Lower leg skin (tissue), 4 donors: Measurements from ENCODE around the gene FAM118B. TPM values are rescaled to one million over a fixed set of nuclear protein-coding genes. Genes with fewer than 3 reads are reported as not detected.

Source experiments
- DNase-seq, 2 donors: peaks; one replicate each; pipeline ENCODE4 v3.0.0-alpha.2; 2019; ENCODE audit warnings: low spot score in 2 of 2
- H3K4me3 ChIP-seq: fragments of 200-600 bp; sonication (generic); 2 replicates; pipeline ENCODE4 v1.5.1; 2017; ENCODE audit warnings: mild to moderate bottlenecking, low read depth; ENCODE audit not compliant: poor library complexity, severe bottlenecking
- POLR2A ChIP-seq, 2 donors: fragments of 450-650 bp; IDR thresholded peaks; one replicate each; pipeline ENCODE4 v1.6.1; 2016 to 2017; ENCODE audit warnings: antibody characterized with exemption in 2 of 2, mild to moderate bottlenecking in 1 of 2, moderate library complexity in 1 of 2
- WGBS, 2 donors: methylation state at CpG; one replicate each; pipeline ENCODE4 v1.1.5; 2018; 5-methylcytosine and 5-hydroxymethylcytosine counted together
- intact Hi-C: fragments of 100-400 bp; cut with DNase I; formaldehyde crosslinking; loops from one replicate; pipeline ENCODE4 v1.15.0; 2023; ENCODE audit warnings: low total_unique reads
- total RNA-seq, 4 donors: library from RNA; depleted of rRNA; stranded (reverse); fragments of >200 nt; gene quantifications; one replicate each; pipeline ENCODE4 v1.1.0, GENCODE V29; 2016
- TF ChIP-seq, protein P1 (sequence below), 3 donors: fragments of 450-650 bp; IDR thresholded peaks; one replicate each; pipeline ENCODE4 v1.5.1; 2016; ENCODE audit warnings: antibody characterized with exemption in 3 of 3, mild to moderate bottlenecking in 3 of 3, moderate library complexity in 2 of 3

The FAM118B gene
- total RNA-seq, 4 donors from 2014 or later: 7.3 to 18.9 (median 9.0) TPM

DNA sequence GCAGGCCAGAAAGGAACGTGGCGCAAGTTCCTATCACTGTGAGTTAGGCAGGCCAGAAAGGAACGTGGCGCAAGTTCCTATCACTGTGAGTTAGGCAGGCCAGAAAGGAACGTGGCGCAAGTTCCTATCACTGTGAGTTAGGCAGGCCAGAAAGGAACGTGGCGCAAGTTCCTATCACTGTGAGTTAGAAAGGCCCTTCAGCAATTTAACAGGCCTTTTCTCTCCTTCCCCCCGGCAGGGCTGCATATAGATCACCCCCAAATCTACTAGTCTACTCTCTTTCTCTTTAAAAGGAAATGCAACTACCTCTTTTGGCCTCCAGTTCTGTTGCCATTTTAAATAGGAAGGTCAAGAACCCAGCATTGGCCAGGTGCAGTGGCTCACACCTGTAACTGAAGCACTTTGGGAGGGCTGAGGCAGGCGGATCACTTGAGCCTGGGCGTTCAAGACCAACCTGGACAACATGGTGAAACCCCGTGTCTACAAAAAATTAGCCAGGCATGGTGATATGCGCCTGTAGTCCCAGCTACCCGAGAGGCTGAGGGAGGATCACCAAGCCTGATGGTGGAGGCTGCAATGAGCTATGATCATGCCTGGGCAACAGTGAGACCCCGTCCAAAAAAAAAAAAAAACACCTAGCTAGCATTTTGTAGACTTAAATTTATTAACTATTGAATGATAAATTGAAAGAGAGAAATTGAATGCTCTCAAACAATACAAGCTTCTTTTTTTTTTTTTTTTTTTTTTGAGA lies 14.9 kb downstream of the FAM118B start:
- WGBS, 2 donors: 93 to 98% methylated on average over 11 of the region's 15 CpGs
- no peak overlapping the region for H3K4me3 ChIP-seq
- TF ChIP-seq, protein P1, sequence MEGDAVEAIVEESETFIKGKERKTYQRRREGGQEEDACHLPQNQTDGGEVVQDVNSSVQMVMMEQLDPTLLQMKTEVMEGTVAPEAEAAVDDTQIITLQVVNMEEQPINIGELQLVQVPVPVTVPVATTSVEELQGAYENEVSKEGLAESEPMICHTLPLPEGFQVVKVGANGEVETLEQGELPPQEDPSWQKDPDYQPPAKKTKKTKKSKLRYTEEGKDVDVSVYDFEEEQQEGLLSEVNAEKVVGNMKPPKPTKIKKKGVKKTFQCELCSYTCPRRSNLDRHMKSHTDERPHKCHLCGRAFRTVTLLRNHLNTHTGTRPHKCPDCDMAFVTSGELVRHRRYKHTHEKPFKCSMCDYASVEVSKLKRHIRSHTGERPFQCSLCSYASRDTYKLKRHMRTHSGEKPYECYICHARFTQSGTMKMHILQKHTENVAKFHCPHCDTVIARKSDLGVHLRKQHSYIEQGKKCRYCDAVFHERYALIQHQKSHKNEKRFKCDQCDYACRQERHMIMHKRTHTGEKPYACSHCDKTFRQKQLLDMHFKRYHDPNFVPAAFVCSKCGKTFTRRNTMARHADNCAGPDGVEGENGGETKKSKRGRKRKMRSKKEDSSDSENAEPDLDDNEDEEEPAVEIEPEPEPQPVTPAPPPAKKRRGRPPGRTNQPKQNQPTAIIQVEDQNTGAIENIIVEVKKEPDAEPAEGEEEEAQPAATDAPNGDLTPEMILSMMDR (IDR thresholded peaks at IDR 0.05): no peak
- TF ChIP-seq POLR2A (IDR thresholded peaks at IDR 0.05): no peak
- DNase-seq: no peak
- intact Hi-C loops: no loop called here

DNA sequence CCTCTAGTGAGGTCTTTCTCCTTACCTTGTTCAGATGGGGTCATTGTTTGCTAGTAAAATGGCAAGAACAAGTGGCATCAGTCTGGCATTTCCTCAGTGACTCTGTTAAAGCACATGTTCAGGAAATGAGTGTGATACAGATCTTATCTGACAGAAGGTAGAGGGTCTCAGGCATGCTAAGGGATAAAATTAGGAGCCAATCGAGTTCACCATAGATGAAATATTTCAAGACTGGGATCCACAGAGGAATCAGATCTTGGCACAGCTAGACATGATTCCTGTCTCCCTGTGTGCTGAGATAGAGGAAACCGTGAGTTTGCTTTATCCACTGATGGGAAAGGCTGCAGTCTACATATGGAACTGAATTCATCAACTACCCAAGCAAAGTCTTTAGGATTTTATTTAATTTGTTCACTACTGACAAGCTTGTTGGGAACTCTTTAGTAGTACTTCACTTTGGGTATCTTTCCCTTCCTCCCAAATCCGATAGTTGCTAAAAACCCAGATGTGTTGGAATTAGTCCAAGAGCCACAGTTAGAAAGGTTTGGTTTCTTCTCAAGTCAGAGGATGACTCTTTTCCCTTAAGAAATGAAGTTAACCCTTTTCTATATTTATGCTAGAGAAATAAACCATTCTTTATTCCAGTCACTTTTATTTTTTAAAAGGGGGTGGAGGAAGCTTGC lies 18.4 kb downstream of the FAM118B start:
- no peak for TF ChIP-seq POLR2A (IDR thresholded peaks at IDR 0.05)
- TF ChIP-seq, protein P1 (IDR thresholded peaks at IDR 0.05): no peak
- 60 to 61% methylated on average over 3 of the region's 3 CpGs for whole genome bisulfite sequencing, 2 donors
- DNase-seq: no peak
- intact Hi-C loops: no loop called here
- H3K4me3 ChIP-seq: no peak overlapping the region

DNA sequence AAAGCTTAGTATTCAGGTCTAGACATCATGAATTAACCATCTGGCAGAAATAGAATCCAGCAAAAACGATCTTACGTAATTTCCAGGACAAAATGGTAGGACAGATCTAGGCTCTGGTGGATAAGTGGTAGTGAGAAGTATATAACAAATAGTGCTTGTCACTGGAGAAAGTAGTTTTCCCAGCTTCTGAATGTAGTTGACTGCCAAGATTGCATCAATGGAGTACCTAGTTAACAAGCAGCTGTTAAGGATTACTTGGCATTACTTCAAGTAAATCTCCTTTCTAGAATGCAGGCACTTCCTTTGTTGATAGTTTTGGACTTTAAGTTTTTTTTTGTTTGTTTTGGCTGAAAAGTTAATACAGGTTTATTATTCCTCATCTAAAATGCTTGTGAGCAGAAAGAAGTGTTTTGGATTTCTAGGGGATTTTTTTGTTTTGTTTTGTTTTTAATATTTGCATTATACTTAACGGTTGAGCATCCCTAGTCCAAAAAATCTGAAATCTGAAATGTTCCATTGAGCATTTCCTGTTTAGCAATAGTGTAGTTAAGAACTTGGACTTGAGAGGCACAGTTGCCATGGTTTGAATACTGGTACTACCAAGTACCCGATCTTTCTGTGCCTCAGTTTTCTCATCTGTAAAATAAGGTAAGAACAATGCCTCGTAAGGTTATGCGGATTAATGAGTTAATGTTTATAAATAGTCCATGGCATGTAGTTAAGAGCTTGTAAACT lies 20.3 kb downstream of the FAM118B start:
- no peak for TF ChIP-seq POLR2A (IDR thresholded peaks at IDR 0.05)
- TF ChIP-seq, protein P1 (IDR thresholded peaks at IDR 0.05): no peak
- intact Hi-C loops: no loop called here
- WGBS, 2 donors: 65 to 71% methylated on average over 6 of the region's 6 CpGs
- no peak overlapping the region for H3K4me3 ChIP-seq
- DNase-seq: no peak

DNA sequence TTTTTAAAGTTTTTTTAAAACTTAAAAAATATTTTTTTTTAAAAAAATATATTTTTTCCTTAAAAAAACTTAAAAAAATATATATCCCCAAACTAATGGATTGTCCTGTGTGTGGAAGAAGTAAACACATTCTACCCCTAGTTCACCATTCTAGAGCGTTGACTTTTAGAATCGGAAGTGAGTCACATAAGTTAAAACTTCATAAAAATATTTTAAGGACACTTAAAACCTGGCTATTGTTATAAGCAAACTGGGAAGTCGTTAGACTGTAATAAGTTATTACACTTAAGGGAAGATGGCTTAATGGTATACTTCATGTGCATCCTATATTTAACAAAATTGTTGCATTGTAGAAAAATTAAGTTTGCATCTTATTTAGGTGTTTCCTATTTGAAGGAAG lies 21.1 kb downstream of the FAM118B start:
- WGBS, 2 donors: 86 to 88% methylated on average over 3 of the region's 3 CpGs
- no peak overlapping the region for H3K4me3 ChIP-seq
- no peak for TF ChIP-seq POLR2A (IDR thresholded peaks at IDR 0.05)
- TF ChIP-seq, protein P1 (IDR thresholded peaks at IDR 0.05): no peak
- no peak for DNase-seq
- intact Hi-C loops: no loop called here

DNA sequence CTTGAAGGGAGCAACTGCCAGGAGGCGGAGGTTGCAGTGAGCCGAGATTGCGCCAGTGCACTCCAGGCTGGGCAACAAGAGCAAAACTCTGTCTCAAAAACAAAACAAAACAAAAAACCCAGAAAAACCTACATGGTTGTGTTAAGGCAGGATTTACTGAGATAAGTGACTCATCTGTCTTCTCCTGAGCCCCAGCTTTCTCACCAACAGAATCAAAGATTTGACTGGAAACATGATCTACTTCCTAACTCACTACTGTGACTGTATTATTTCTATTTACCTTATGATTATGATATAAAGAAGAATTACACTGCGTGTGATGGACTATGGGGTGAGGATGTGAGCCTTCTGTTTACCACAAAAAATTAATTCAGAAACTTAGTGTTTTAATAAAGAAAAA lies 21.8 kb downstream of the FAM118B start:
- 85 to 97% methylated on average over 4 of the region's 4 CpGs for WGBS, 2 donors
- no peak overlapping the region for H3K4me3 ChIP-seq
- TF ChIP-seq, protein P1 (IDR thresholded peaks at IDR 0.05): no peak
- TF ChIP-seq POLR2A (IDR thresholded peaks at IDR 0.05): no peak
- no peak for DNase-seq
- intact Hi-C loops: no loop called here
